Amniotic epithelial cell (primary cell): ENCODE measurements around the gene OAS2.
"Not testable (repeated sequence)": the region's sequence is repeated elsewhere in the genome, so short reads cannot be mapped to it uniquely, and the experiment has no call there.

Experiments used
- DNase-seq: peaks from one replicate; pipeline ENCODE4 v3.0.0-alpha.2; 2010; ENCODE audit warnings: low read depth

The OAS2 gene

GRCh38 chr12:112985642-112986290 is 7.4 kb downstream of the OAS2 start:
- no peak for DNase-seq

DNA sequence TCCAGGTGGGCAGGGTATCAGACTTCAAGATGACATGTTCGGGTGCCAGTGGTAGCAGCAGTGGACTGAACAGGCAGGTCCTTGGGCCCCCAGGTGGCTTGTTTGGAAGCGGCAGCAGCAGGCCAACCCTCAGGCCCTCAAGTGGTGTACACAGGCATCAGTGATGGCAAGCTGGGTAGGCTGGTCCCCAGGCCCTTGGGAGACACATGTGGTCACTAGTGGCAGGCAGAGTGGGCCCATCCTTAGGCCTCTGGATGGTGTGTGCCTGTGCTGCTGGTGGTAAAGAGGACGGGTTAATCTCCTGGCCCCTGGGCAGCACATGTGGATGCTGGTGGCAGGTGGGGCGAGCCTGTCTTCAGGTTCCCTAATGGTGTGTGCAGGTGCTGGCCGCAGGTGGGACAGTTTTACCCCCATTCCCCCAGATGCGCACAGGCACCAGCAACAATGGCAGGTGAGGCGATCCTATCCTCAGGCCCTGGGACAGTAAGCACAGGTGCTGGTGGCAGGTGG is 8.0 kb downstream of the OAS2 start:
- DNase-seq = no peak

- DNase-seq = no peak
These were observed 9.2 kb downstream of the OAS2 start for GRCh38 chr12:112987561-112987960.

- DNase-seq = no peak
These were observed 9.9 kb downstream of the OAS2 start for GRCh38 chr12:112988224-112988623.

GRCh38 chr12:112988823-112989385 is 10.6 kb downstream of the OAS2 start:
- not testable (repeated sequence) for DNase-seq

DNA sequence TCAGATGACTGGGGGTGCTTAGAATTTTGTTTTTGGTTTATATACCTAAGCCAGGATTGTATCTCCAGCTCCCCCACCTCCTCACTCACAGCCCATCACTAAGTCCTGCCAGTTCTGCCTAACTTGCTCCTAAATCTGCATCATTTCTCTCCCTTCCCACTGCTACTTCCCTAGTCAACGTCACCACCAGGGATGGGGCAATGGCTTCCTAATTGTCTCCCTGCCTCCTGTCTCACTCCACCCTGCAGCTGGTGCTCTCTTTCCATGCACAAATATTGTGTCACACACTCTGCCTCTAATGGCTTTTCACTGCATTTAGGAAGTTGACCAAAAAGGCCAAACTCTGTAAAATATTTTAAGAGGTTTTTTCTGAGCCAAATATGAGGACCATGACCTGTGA is 11.5 kb downstream of the OAS2 start:
- no peak for DNase-seq

DNA sequence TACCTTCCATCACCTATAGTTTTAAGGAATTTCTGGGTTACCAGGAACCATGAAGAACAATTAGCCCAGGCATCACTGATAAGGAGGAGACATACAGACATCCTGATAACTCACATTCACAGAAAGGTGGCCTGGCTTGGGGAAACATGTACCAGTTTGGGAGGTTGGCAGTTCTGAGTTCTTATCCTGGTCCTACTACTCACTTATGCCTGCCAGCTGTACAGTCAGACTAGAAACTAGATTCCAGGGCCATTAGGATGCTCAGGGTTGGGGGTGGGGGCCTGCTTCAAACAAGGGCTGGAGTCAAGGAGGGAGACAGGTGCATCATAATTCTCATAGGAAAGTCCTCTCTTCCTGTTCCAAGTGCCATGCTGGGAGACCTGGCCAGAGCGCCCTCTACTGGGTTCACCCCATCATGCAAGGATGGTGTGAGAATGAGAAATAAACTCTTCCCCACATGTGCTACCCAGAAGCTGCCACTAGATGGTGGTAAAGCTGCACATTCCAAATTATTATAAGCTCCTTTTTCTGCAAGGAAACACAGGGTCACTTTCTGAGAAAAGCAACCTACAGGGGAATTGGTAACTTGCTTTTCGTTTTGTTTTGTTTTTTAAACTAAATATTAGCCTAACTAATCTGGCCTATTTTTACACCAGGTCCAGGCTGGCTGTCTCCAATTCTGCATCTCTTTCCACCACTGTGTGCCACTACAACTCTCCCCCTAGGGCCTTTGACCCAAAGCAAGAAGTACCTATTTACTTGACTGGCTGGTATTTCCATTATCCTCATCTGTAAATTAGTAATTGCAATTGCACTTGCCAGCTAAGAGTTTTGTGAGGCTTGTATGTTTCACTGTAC is 14.5 kb downstream of the OAS2 start:
- peak; percentile 50 for DNase-seq

DNA sequence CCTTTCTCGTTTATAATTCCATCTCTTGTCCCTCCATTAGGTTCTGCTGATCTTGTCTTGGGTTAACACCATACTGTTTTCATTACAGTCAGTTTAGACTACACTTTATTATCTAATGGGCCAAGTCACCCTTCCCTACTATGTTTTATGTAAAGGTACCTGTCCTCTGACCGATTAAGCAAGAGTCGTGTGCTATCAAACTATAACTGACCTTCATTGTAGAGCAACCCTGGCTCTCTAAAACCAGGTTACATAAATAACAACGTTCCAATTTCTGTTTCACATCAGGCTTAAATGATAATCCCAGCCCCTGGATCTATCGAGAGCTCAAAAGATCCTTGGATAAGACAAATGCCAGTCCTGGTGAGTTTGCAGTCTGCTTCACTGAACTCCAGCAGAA is 16.7 kb downstream of the OAS2 start:
- no peak for DNase-seq

DNA sequence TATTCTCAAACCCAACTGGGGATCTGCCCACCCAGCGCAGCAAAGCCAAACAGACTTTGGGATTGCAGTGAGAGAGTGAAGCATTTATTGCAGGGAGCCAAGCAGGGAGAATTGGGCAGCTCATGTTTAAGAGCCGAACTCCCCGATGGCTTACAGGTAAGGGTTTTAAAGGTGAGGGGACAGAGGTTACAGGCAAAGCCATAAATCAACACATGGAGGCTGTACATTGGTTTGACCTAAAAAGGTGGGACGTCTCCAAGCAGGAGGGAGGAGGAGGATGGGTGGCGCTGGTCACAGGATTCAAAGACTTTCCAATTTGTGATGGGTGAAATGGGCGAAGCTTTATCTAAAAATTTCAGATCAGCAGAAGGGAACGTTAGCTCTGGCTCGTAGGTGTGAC is 18.2 kb downstream of the OAS2 start:
- no peak for DNase-seq

DNA sequence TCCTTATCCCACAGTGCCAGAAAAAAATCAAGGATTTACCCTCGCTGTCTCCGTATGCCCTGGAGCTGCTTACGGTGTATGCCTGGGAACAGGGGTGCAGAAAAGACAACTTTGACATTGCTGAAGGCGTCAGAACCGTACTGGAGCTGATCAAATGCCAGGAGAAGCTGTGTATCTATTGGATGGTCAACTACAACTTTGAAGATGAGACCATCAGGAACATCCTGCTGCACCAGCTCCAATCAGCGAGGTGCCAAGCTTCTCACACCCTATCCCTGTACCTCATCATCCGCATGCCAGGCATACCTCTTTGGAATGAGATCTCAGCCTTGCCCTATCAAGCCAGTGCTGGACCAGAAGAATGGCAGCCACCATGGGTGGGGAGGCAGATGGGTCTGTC is 19.2 kb downstream of the OAS2 start:
- DNase-seq = no peak

DNA sequence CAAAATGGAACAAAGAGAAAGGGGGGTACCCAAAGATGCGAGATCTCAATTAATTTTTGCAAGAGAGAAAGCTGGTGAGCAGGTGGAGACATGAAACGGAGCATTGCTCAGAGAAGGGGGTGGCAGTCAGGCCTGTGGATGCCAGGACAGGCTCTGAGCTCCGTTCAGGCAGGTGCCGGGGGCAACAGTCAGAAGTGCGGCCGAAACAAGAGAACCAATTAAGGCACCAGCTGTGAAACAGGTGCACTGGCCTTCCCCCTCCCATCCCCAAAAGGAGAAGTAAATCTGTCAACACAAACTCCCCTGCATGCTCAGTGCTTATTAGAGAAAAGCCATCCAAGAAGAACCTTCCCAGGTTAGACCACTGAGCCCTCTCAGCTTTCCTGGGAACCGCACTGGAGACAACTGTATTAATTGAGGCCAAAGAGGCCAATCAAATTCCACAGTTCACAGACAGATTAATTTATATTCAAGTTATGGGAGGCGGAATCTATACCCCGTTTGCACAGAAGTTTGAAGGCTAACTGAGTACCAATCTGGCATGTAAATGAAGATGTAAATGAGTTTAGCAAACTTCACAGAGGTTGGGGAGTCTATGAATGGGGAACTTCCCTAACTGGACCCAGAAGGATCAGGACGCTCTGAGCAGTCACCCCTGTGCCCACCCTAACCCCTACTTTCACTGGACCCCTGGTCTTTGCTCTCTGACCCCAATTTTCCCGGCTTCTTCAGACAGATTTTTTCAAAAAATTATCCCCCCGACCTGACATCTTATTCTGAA is 20.9 kb downstream of the OAS2 start:
- no peak for DNase-seq

GRCh38 chr12:113000433-113000832 is 22.1 kb downstream of the OAS2 start:
- DNase-seq = no peak

GRCh38 chr12:113002155-113002554 is 23.8 kb downstream of the OAS2 start:
- no peak for DNase-seq

DNA sequence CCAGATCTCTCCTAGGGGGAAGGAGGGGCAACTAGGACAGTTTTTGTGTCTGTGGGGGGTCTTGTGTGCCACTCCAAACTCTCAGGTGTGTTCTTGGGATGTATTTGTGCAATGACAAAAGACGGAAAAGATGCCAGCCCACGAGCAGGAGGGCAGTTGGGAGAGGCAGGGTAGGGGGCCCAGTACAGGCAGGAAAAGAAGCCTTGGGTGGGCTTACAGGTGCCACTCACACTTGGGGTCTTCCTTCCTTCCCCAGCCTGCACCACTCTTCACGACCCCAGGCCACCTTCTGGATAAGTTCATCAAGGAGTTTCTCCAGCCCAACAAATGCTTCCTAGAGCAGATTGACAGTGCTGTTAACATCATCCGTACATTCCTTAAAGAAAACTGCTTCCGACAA is 24.4 kb downstream of the OAS2 start:
- no peak for DNase-seq

DNA sequence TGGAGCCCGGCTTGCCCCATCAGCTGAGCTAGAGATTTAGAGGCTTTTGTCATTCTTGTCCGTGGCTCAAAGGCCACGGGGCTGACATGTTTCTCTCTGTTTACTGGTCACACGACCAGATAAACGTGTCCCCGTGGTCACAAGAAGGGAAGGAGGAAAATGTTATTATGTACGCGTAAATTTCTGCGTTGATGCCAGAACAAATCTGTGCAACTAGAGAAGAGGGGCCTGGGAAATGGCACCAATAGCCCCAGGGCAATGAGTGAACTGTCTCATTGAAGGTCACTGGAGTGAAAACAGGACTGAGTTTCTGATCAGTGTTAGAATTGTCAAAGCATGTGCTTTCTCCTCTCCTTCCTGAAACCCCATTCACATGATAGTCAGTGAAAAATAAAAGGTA is 25.3 kb downstream of the OAS2 start:
- no peak for DNase-seq

DNA sequence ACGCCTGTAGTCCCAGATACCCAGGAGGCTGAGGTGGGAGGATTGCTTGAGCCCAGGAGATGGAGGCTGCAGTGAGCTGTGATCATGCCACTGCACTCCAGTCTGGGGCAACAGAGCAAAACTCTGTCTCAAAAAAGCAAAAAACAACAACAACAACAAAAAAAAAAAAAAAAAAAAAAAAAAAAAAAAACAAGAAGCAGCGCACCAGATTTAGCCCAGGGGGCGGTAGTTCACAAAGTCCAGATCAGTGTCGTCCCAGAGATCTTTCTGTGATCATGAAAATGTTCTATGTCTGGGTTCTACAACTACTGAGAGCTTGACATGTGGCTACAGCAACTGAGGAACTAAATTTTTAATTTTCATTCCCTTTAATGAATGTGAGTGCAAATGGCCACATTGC is 27.4 kb downstream of the OAS2 start:
- DNase-seq = peak; percentile 4

DNA sequence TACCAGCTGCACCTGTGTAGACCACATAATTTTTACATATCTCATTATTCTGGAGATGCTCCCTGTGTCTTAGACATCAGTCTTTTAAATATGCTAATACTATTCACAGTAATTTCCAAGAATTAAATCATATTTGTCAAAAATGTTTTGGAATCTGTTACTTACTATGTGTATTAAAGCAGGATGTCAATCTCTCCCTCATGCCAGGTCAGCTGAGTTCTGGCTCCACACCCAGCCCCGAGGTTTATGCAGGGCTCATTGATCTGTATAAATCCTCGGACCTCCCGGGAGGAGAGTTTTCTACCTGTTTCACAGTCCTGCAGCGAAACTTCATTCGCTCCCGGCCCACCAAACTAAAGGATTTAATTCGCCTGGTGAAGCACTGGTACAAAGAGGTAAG is 27.9 kb downstream of the OAS2 start:
- DNase-seq = no peak

DNA sequence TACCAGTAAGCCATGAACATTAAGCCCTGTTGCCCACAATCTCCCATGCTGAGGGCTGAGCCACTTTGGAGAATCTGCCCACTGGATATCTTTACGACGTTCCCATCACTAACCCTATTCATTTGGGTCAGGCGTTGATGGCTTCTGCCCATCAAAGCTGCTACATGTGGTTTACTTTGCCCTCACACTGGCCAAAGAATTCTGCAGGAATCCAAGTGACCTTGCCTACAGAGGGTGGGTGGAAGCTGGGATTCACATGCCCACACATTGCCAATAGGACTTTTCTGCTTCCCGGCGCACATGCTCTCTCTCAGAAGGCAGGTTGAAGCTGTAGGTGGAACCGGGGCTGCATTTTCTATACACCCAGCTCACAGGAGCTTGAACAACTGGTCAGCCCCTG is 28.3 kb downstream of the OAS2 start:
- DNase-seq = no peak

DNA sequence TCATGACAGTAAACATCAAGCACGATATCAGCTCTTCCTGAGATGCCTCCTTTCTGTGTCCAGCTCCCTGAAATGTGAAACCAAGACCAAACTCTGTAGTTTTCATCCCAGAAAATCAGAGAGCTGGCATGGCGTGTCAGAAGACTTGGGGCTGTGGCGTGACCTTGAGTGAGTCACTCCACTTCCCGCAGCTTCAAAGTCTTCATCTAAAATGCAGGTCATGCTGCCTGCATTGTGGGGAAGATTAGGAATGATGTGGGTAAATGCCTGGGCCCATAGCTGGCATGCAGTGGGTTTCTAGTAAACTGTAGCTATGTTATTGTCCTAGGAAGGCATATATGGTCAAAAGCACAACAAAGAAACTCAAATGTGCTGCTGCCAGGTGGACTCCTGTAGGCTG is 28.8 kb downstream of the OAS2 start:
- peak; percentile 60 for DNase-seq

DNA sequence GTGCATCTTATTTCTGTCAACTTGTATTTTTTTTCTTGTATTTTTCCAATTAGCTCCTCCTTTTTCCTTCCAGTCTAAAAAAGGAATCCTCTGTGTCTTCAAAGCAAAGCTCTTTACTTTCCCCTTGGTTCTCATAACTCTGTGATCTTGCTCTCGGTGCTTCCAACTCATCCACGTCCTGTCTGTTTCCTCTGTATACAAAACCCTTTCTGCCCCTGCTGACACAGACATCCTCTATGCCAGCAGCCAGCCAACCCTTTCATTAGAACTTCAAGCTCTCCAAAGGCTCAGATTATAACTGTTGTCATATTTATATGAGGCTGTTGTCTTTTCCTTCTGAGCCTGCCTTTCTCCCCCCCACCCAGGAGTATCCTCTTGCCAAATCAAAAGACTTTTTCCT is 32.4 kb downstream of the OAS2 start:
- DNase-seq = no peak

GRCh38 chr12:113014565-113014964 is 36.2 kb downstream of the OAS2 start:
- no peak for DNase-seq

DNA sequence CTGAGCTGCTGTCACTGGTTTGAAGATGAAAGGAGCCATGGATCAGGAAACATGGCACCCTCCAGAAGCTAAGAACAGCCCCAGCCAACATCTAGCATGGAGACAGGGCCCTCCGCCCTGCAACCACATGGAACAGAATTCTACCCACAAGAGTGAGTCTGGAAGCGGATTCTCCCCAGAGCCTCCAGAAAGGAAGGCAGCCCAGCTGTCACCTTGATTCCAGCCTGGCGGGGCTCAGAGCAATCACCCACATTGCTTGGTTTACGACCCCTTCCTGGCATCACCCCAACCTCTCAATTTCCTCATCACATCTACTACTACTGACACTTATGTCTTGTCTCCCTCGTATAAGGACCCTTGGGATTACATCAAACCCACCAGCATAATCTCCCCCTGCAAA is 38.5 kb downstream of the OAS2 start:
- no peak for DNase-seq
